GM13976 (cell line): Measurements from ENCODE around the gene IL21R.

Source experiments
- DNase-seq: peaks from one replicate; pipeline ENCODE4 v3.0.0; 2012; ENCODE audit warnings: low spot score
- in situ Hi-C: fragments of 300-500 bp; cut with MboI; formaldehyde crosslinking; loops from one replicate; pipeline ENCODE4 v1.12.0; 2022; ENCODE audit warnings: low sequenced_read_pairs, mixed read lengths, inconsistent platforms; ENCODE audit not compliant: unreplicated experiment
- TF ChIP-seq, protein P1 (sequence below): IDR thresholded peaks from 2 replicates; pipeline ENCODE4 v1.5.1; 2012; ENCODE audit warnings: borderline replicate concordance, mild to moderate bottlenecking; ENCODE audit not compliant: insufficient read depth; ENCODE audit errors: extremely low read depth, missing control alignments, control extremely low read depth

The IL21R gene

DNA sequence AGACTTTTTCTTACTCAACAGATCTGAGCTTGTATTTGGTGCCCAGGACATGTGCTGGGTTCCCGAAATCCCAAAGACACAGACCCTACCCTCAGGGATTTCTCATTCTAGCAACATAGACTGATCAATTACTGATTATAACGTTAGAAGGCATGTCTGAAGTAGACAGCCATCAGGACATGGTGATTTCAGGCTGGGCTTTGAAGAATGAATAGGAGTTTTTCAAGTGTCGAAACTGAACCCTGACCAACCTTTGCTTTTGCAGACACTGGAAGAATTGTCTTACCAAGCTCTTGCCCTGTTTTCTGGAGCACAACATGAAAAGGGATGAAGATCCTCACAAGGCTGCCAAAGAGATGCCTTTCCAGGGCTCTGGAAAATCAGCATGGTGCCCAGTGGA, 40.0 kb upstream of the IL21R start:
- TF ChIP-seq, protein P1, sequence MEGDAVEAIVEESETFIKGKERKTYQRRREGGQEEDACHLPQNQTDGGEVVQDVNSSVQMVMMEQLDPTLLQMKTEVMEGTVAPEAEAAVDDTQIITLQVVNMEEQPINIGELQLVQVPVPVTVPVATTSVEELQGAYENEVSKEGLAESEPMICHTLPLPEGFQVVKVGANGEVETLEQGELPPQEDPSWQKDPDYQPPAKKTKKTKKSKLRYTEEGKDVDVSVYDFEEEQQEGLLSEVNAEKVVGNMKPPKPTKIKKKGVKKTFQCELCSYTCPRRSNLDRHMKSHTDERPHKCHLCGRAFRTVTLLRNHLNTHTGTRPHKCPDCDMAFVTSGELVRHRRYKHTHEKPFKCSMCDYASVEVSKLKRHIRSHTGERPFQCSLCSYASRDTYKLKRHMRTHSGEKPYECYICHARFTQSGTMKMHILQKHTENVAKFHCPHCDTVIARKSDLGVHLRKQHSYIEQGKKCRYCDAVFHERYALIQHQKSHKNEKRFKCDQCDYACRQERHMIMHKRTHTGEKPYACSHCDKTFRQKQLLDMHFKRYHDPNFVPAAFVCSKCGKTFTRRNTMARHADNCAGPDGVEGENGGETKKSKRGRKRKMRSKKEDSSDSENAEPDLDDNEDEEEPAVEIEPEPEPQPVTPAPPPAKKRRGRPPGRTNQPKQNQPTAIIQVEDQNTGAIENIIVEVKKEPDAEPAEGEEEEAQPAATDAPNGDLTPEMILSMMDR = no peak
- in situ Hi-C loops = loop anchor here (10.0 kb wide), 1 partner anchor 127 kb away; no protein-coding TSS in a partner anchor
- DNase-seq = no peak

DNA sequence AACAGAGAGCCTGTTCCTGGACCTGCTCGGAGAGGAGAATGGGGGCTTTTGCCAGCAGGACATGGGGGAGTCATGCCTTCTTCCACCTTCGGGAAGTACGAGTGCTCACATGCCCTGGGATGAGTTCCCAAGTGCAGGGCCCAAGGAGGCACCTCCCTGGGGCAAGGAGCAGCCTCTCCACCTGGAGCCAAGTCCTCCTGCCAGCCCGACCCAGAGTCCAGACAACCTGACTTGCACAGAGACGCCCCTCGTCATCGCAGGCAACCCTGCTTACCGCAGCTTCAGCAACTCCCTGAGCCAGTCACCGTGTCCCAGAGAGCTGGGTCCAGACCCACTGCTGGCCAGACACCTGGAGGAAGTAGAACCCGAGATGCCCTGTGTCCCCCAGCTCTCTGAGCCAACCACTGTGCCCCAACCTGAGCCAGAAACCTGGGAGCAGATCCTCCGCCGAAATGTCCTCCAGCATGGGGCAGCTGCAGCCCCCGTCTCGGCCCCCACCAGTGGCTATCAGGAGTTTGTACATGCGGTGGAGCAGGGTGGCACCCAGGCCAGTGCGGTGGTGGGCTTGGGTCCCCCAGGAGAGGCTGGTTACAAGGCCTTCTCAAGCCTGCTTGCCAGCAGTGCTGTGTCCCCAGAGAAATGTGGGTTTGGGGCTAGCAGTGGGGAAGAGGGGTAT, 39.3 kb upstream of the IL21R start:
- DNase-seq = no peak
- TF ChIP-seq, protein P1 = no peak
- in situ Hi-C loops = loop anchor here (10.0 kb wide), 1 partner anchor 128 kb away; no protein-coding TSS in a partner anchor

DNA sequence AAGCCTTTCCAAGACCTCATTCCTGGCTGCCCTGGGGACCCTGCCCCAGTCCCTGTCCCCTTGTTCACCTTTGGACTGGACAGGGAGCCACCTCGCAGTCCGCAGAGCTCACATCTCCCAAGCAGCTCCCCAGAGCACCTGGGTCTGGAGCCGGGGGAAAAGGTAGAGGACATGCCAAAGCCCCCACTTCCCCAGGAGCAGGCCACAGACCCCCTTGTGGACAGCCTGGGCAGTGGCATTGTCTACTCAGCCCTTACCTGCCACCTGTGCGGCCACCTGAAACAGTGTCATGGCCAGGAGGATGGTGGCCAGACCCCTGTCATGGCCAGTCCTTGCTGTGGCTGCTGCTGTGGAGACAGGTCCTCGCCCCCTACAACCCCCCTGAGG, 38.7 kb upstream of the IL21R start:
- in situ Hi-C loops = loop anchor here (10.0 kb wide), 1 partner anchor 128 kb away; no protein-coding TSS in a partner anchor
- no peak for DNase-seq
- TF ChIP-seq, protein P1 = no peak

DNA sequence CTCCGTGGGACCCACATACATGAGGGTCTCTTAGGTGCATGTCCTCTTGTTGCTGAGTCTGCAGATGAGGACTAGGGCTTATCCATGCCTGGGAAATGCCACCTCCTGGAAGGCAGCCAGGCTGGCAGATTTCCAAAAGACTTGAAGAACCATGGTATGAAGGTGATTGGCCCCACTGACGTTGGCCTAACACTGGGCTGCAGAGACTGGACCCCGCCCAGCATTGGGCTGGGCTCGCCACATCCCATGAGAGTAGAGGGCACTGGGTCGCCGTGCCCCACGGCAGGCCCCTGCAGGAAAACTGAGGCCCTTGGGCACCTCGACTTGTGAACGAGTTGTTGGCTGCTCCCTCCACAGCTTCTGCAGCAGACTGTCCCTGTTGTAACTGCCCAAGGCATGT, 38.2 kb upstream of the IL21R start:
- in situ Hi-C loops = loop anchor here (10.0 kb wide), 1 partner anchor 129 kb away; no protein-coding TSS in a partner anchor
- TF ChIP-seq, protein P1 = no peak
- DNase-seq = no peak

DNA sequence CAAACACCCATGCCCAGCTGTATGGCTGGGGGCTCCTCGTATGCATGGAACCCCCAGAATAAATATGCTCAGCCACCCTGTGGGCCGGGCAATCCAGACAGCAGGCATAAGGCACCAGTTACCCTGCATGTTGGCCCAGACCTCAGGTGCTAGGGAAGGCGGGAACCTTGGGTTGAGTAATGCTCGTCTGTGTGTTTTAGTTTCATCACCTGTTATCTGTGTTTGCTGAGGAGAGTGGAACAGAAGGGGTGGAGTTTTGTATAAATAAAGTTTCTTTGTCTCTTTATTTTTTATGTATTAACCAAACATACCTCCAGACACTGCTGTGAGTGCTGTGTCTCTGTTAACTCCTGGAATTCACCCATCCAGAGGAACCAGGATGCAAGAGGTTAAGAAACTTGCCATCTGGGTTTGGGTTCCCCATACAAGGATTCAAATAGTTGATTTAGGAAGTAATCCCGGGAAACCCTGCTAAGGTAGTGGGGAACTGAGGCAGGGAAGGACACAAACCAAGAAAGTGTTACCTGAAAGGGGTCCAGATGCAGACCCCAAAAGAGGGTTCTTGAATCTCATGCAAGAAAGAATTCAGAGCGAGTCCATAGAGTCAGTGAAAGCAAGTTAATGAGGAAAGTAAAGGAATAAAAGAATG, 37.4 kb upstream of the IL21R start:
- TF ChIP-seq, protein P1 = no peak
- in situ Hi-C loops = loop anchor here (10.0 kb wide), 1 partner anchor 130 kb away; no protein-coding TSS in a partner anchor
- no peak for DNase-seq

GRCh38 chr16:27365142-27366089, 36.6 kb upstream of the IL21R start:
- no peak for DNase-seq
- in situ Hi-C loops = loop anchor here (10.0 kb wide), 1 partner anchor 131 kb away; no protein-coding TSS in a partner anchor

More at GRCh38 chr16:27365142-27366089, 36.6 kb upstream of the IL21R start:
- TF ChIP-seq, protein P1 = no peak
